GM12878 (cell line): ENCODE results near the gene RER1. TPM values are rescaled to one million over a fixed set of nuclear protein-coding genes. Genes with fewer than 3 reads are reported as not detected.

Source experiments
- ATAC-seq: fragments of 200-7000 bp; cut with Tn5 transposase; 3 replicates; pipeline ENCODE4 v1.9.1; 2020; ENCODE audit warnings: mild to moderate bottlenecking, moderate library complexity
- BruUV-seq: library from RNA; stranded (reverse); fragments of 400-500 nt; replicated peaks from 2 replicates; lab custom pipeline; 2021; lab: Mats Ljungman, UMichigan
- CTCF ChIA-PET: fragments of 300-600 bp; sonication (Branson Sonifier 250); formaldehyde crosslinking; extraction: SDS; loops from one replicate; lab custom pipeline; 2021; ENCODE audit warnings: inconsistent platforms; lab: Yijun Ruan, JAX
- POLR2A ChIA-PET: fragments of 350-600 bp; formaldehyde crosslinking; extraction: SDS; loops from one replicate; lab custom pipeline; 2021; ENCODE audit warnings: inconsistent platforms; lab: Charles Lee
- RAD21 ChIA-PET: fragments of 300-600 bp; sonication (Branson Sonifier 250); formaldehyde crosslinking; loops from one replicate; lab custom pipeline; 2023; ENCODE audit warnings: antibody characterized with exemption; ENCODE audit not compliant: unreplicated experiment; lab: Charles Lee
- SMC1A ChIA-PET: fragments of 300-600 bp; sonication (Branson Sonifier 250); formaldehyde crosslinking; loops from one replicate; lab custom pipeline; 2023; ENCODE audit not compliant: unreplicated experiment, uncharacterized antibody; lab: Charles Lee
- DNase-seq: peaks from one replicate; pipeline ENCODE4 v3.0.0-alpha.2; 2011; ENCODE audit warnings: low read depth, low spot score
- FAIRE-seq: peaks from 3 replicates; lab custom pipeline; 2011; peaks lifted over from hg19 to GRCh38; lab: Jason Lieb, UNC
- H2AFZ ChIP-seq: 2 replicates; pipeline ENCODE4 v1.6.0; 2011; ENCODE audit warnings: low read depth, low read length, control low read depth; ENCODE audit not compliant: control insufficient read depth
- H3K27ac ChIP-seq: 2 replicates; pipeline ENCODE4 v1.5.1; 2011; ENCODE audit warnings: control low read depth; ENCODE audit not compliant: control insufficient read depth, insufficient read depth
- H3K27me3 ChIP-seq, 2 experiments: replicated peaks in 1 of 2; 2 replicates each; pipeline versions ENCODE4 v1.6.0 to v1.6.1; 2011; ENCODE audit warnings: low read length in 1 of 2; ENCODE audit not compliant: control insufficient read depth in 2 of 2, insufficient read depth in 2 of 2
- H3K36me3 ChIP-seq, 2 experiments: 2 replicates each; pipeline ENCODE4 v1.5.1; 2011; ENCODE audit warnings: low read length in 1 of 2; ENCODE audit not compliant: control insufficient read depth in 2 of 2, insufficient read depth in 2 of 2
- H3K4me1 ChIP-seq: 2 replicates; pipeline ENCODE4 v1.6.1; 2011; ENCODE audit warnings: mild to moderate bottlenecking, low read length, moderate library complexity, mixed read lengths; ENCODE audit not compliant: control insufficient read depth, insufficient read depth
- H3K4me2 ChIP-seq: 2 replicates; pipeline ENCODE4 v1.6.0; 2011; ENCODE audit warnings: control low read depth; ENCODE audit not compliant: control insufficient read depth, insufficient read depth
- H3K4me3 ChIP-seq: fragments of 200-600 bp; sonication (generic); 2 replicates; pipeline ENCODE4 v1.5.1; 2016
- H3K79me2 ChIP-seq: 2 replicates; pipeline ENCODE4 v1.6.0; 2011; ENCODE audit warnings: low read length; ENCODE audit not compliant: control insufficient read depth, insufficient read depth
- H3K9ac ChIP-seq: 2 replicates; pipeline ENCODE4 v1.8.0; 2011; ENCODE audit warnings: low read length, control low read depth, mixed read lengths; ENCODE audit not compliant: control insufficient read depth, insufficient read depth
- H3K9me3 ChIP-seq: replicated peaks from 3 replicates; pipeline ENCODE4 v1.5.1; 2011; ENCODE audit warnings: mild to moderate bottlenecking, low read length; ENCODE audit not compliant: control insufficient read depth, insufficient read depth
- H4K20me1 ChIP-seq: 2 replicates; pipeline ENCODE4 v1.6.0; 2011; ENCODE audit not compliant: control insufficient read depth, insufficient read depth
- HSF1 ChIP-seq: fragments of 150-350 bp; IDR thresholded peaks from 2 replicates; pipeline ENCODE4 v1.6.1; 2014; ENCODE audit warnings: mild to moderate bottlenecking, low read depth, low read length
- POLR2A ChIP-seq: IDR thresholded peaks from 2 replicates; pipeline ENCODE4 v1.6.1; 2011; ENCODE audit warnings: low read depth, mild to moderate bottlenecking, low read length
- PRDM15 ChIP-seq: fragments of 450-650 bp; formaldehyde crosslinking; IDR thresholded peaks from 2 replicates; pipeline ENCODE4 v1.4.0; 2020; ENCODE audit warnings: mild to moderate bottlenecking, moderate library complexity
- SPI1 ChIP-seq: IDR thresholded peaks from 2 replicates; pipeline ENCODE4 v1.6.1; 2011; ENCODE audit warnings: low read depth, mild to moderate bottlenecking, low read length, moderate library complexity, borderline replicate concordance; ENCODE audit not compliant: insufficient read depth
- ZBTB4 ChIP-seq: fragments of 450-650 bp; formaldehyde crosslinking; IDR thresholded peaks from 2 replicates; pipeline ENCODE4 v1.4.0; 2022; ENCODE audit warnings: mild to moderate bottlenecking, moderate library complexity
- ZZZ3 ChIP-seq: IDR thresholded peaks from 2 replicates; pipeline ENCODE4 v1.6.1; 2011; ENCODE audit warnings: low read depth; ENCODE audit not compliant: control insufficient read depth, insufficient read length
- WGBS: methylation state at CpG from one replicate; pipeline ENCODE4 v1.1.6; 2016; ENCODE audit warnings: low lambda C conversion rate; ENCODE audit not compliant: insufficient replicate concordance, insufficient coverage; ENCODE audit errors: missing lambda C conversion rate; 5-methylcytosine and 5-hydroxymethylcytosine counted together
- in situ Hi-C: fragments of 300-500 bp; cut with MboI; formaldehyde crosslinking; loops from 9 replicates; pipeline ENCODE4 v1.14.3; 2018; ENCODE audit warnings: mixed read lengths
- intact Hi-C: fragments of 100-400 bp; cut with micrococcal nuclease; formaldehyde crosslinking; loops from one replicate; pipeline ENCODE4 v1.14.2; 2022; ENCODE audit not compliant: unreplicated experiment
- polyA plus RNA-seq, 11 experiments: library from polyadenylated mRNA; depleted of rRNA in 4 of 11; unstranded in 6 of 11; stranded (reverse) in 5 of 11; fragments of >200 nt; fragmentation: Nextera tagmentation in 4 of 11; fragmentation: Illumina TruSeq in 1 of 11; extraction: Ambion mirVana in 4 of 11; extraction: Trizol in 1 of 11; gene quantifications; 1 replicate in 1 of 11; 2 replicates in 10 of 11; pipeline versions ENCODE4 v1.2.1 to v1.2.3, GENCODE V29; 2011 to 2016; ENCODE audit warnings: inconsistent platforms in 2 of 11, missing spikeins in 2 of 11, low read depth in 1 of 11
- total RNA-seq, 4 experiments: library from RNA; depleted of rRNA in 3 of 4; stranded (reverse); fragments of >200 nt in 3 of 4; fragmentation: Illumina TruSeq in 1 of 4; extraction: Trizol in 1 of 4; gene quantifications; 2 replicates each; pipeline versions ENCODE4 v1.2.1 to v1.2.3, GENCODE V29; 2013 to 2021

Gene RER1
- total and polyA plus RNA-seq, 10 of the 15 experiments (the other 5 are each of a cell fraction or from before 2014, with no cell fraction given): 29.2 to 274 (median 136) TPM

GRCh38 chr1:2393471-2393877 is 1.8 kb downstream of the RER1 start:
- peaks cover 45% of the 10 kb centered on the region for H3K79me2 ChIP-seq
- H3K27ac ChIP-seq: no peak overlapping the region
- FAIRE-seq (no peak), ATAC-seq (no peak), DNase-seq (no peak)
- no peaks in the 10 kb centered on the region for H4K20me1 ChIP-seq
- WGBS: 90% methylated on average over 9 of the region's 9 CpGs
- no TSS peak for BruUV-seq
- H3K9me3 ChIP-seq: no peaks in the 10 kb centered on the region
- no peak overlapping the region for H2AFZ ChIP-seq
- POLR2A ChIA-PET: no interaction called here
- no peak overlapping the region for H3K9ac ChIP-seq
- CTCF ChIA-PET: interaction anchor here (0.6 to 1.0 kb wide), 2 partner anchors 155 to 393 kb away, joined by 3 to 5 read pairs; no protein-coding TSS in a partner anchor
- intact Hi-C loops (no loop called here), in situ Hi-C loops (no loop called here)
- peak; percentile 1; the same call in 1 of the 2 replicates for TF ChIP-seq POLR2A
- TF ChIP-seq PRDM15 (CRISPR knock-in tag): no peak
- no peak for TF ChIP-seq HSF1
- TF ChIP-seq ZZZ3: no peak
- TF ChIP-seq SPI1: no peak
- no peak for TF ChIP-seq ZBTB4 (CRISPR knock-in tag)
- RAD21 ChIA-PET: interaction anchor here (0.7 to 1.0 kb wide), 2 partner anchors 153 to 164 kb away, joined by 3 read pairs; no protein-coding TSS in a partner anchor
- H3K36me3 ChIP-seq: peaks cover 10 to 15% of the 10 kb centered on the region in 2 experiments
- peaks cover 30% of the 10 kb centered on the region for H3K4me1 ChIP-seq
- H3K4me3 ChIP-seq: peak overlapping the region; percentile 22; the same call in 1 of the 2 replicates
- H3K27me3 ChIP-seq: no peaks in the 10 kb centered on the region
- SMC1A ChIA-PET: no interaction called here
- peak overlapping the region; percentile 95; the same call in 1 of the 2 replicates for H3K4me2 ChIP-seq
